ENCODE data around the gene EGLN2. TPM values are rescaled to one million over a fixed set of nuclear protein-coding genes. Genes with fewer than 3 reads are reported as not detected.
"Not testable (repeated sequence)": the region's sequence is repeated elsewhere in the genome, so short reads cannot be mapped to it uniquely, and the experiment has no call there.

The EGLN2 gene
- total and polyA plus RNA-seq, 10 of the 15 experiments (the other 5 are each of a cell fraction or from before 2014, with no cell fraction given), result 8.6 to 93.0 (median 66.8) TPM

DNA sequence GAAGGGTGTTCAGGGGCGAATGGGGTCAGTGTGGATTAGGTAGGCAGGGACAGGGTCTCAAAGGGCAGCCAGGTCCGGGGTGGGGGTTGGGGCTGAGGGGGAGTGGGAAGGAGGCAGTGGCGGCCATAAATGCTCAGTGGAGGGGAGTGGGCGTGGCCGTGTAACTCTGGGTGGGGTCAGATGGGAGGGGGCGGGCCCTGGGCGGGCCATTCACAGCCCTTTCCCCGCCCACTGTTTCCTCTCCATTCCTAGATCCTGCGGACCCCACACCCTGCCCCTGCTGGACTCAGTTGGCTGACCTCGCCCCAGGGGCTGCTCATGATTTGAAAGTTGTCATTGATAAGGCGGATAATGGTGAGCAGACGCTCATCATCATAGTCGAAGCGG, 27.3 kb downstream of the EGLN2 start:
- H3K4me1 ChIP-seq (ENCODE audit: control insufficient read depth, insufficient read depth, low read length); BruUV-seq (replicated peaks); H2AFZ ChIP-seq (ENCODE audit: control insufficient read depth, low read depth, low read length); H3K27ac ChIP-seq (ENCODE audit: control insufficient read depth, insufficient read depth); FAIRE-seq; ATAC-seq; H4K20me1 ChIP-seq (ENCODE audit: control insufficient read depth, insufficient read depth); H3K4me2 ChIP-seq (ENCODE audit: control insufficient read depth, insufficient read depth); H3K4me3 ChIP-seq; H3K27me3 ChIP-seq (replicated peaks in 1 of 2; ENCODE audit: control insufficient read depth in 2 of 2, insufficient read depth in 2 of 2, low read length in 1 of 2); H3K9me3 ChIP-seq (replicated peaks; ENCODE audit: control insufficient read depth, insufficient read depth, low read length); H3K79me2 ChIP-seq (ENCODE audit: control insufficient read depth, insufficient read depth, low read length); DNase-seq (ENCODE audit: low read depth, low spot score); SMC1A ChIA-PET (ENCODE audit: uncharacterized antibody, unreplicated experiment); H3K9ac ChIP-seq (ENCODE audit: control insufficient read depth, insufficient read depth, low read length); CTCF ChIA-PET; H3K36me3 ChIP-seq (ENCODE audit: control insufficient read depth in 2 of 2, insufficient read depth in 2 of 2, low read length in 1 of 2); intact Hi-C loops (cut with micrococcal nuclease; ENCODE audit: unreplicated experiment); POLR2A ChIA-PET; in situ Hi-C loops (cut with MboI); RAD21 ChIA-PET (ENCODE audit: unreplicated experiment): not testable (repeated sequence)
- 97% methylated on average over 7 of the region's 14 CpGs for WGBS (ENCODE audit: insufficient coverage, insufficient replicate concordance, low lambda C conversion rate, missing lambda C conversion rate)

DNA sequence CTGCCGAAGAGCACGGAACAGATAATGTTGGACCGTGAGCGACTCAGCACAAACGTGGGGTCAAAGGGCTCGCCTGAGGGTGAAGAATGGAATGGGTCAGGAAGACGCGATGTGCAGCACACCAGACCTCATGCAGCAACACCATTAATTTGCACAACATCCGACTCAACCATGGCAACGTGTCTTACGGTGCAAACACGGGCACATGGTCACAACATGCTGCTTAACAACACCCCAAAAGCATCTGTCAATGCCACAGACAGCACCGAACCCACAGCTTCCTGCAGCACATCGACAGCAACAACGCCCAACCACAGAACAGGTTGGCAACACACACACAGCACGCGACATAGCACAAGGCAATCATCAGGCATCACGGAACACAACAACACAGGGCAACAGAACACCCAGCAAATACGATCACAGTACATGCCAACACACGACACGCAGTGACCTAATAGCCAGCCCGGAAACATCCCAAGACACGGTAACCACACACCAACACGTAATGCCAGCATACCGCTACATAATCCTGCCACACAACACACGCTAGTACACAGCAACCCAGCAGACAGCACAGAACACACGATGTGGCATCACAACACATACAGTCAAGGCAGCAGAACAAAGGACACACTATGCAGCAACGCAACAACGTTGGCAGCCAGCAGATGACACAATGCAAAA, 27.9 kb downstream of the EGLN2 start:
- CTCF ChIA-PET, result interaction anchor here (1.0 kb wide), 1 partner anchor 164 kb away, joined by 3 read pairs; no protein-coding TSS in a partner anchor
- H3K27me3 ChIP-seq (replicated peaks in 1 of 2; ENCODE audit: control insufficient read depth in 2 of 2, insufficient read depth in 2 of 2, low read length in 1 of 2); in situ Hi-C loops (cut with MboI); SMC1A ChIA-PET (ENCODE audit: uncharacterized antibody, unreplicated experiment); H3K27ac ChIP-seq (ENCODE audit: control insufficient read depth, insufficient read depth); H4K20me1 ChIP-seq (ENCODE audit: control insufficient read depth, insufficient read depth); DNase-seq (ENCODE audit: low read depth, low spot score); FAIRE-seq; H3K4me1 ChIP-seq (ENCODE audit: control insufficient read depth, insufficient read depth, low read length); ATAC-seq; H3K4me2 ChIP-seq (ENCODE audit: control insufficient read depth, insufficient read depth); H3K36me3 ChIP-seq (ENCODE audit: control insufficient read depth in 2 of 2, insufficient read depth in 2 of 2, low read length in 1 of 2); H2AFZ ChIP-seq (ENCODE audit: control insufficient read depth, low read depth, low read length); RAD21 ChIA-PET (ENCODE audit: unreplicated experiment); H3K9ac ChIP-seq (ENCODE audit: control insufficient read depth, insufficient read depth, low read length); H3K9me3 ChIP-seq (replicated peaks; ENCODE audit: control insufficient read depth, insufficient read depth, low read length); H3K79me2 ChIP-seq (ENCODE audit: control insufficient read depth, insufficient read depth, low read length); H3K4me3 ChIP-seq; BruUV-seq (replicated peaks); intact Hi-C loops (cut with micrococcal nuclease; ENCODE audit: unreplicated experiment): not testable (repeated sequence)
- POLR2A ChIA-PET, result interaction anchor here (0.6 kb wide), 1 partner anchor 129 kb away, joined by 3 read pairs; no protein-coding TSS in a partner anchor
- 77% methylated on average over 29 of the region's 29 CpGs for WGBS (ENCODE audit: insufficient coverage, insufficient replicate concordance, low lambda C conversion rate, missing lambda C conversion rate)
